Measurements from ENCODE around the gene BACH2.

DNA sequence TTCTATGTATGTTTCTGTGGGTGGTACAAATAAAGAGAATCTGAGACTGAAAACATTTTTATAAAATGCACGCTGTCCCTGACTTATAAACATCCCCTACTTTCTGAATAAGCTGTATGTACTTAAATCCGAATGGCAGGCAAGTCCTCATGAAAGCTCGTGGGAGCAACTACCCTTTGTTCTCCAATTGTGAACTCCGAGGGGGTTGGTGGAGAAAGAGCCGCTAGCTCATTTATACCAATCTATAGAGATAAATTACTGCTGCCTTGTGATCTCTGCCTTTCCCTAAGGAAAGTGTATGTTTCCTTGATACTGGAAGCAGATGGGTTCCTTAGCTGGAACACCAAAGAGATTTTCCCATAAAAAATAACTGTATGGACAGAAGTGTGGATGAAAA is 317.9 kb downstream of the BACH2 start:
- TF ChIP-seq POLR2AphosphoS5 (IDR thresholded peaks at IDR 0.05; ENCODE audit: low read depth, low read length) (no peak), POLR2A (IDR thresholded peaks at IDR 0.05; ENCODE audit: low read depth, low read length) (no peak)

Data from GM12892 (cell line).